ENCODE results near the gene LMTK3. TPM values are rescaled to one million over a fixed set of nuclear protein-coding genes. Genes with fewer than 3 reads are reported as not detected.

LMTK3 gene
- total RNA-seq, 1 donor from 2014 or later, result 0.02 TPM

DNA sequence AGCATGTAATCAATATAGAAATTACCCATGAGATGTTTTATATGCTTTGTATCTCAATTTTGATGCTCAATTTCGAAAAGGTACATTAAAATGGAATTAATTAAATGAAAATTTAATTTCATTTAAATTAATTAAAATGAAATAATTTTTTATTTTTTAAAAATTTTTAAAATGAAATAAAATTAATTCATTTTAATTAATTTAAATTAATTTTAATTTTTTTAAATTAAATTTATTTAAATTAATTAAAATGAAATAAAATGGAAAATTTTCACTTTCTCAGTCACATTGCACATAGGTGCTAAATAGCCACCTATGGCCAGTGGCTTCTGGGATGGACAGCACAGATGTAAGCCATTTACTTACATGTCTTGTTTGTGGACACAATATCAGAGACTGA is 36.1 kb upstream of the LMTK3 start:
- peaks cover 3% of the 10 kb centered on the region for H3K4me1 Mint-ChIP-seq
- Histone ChIP-seq H3K27ac (no peak overlapping the region), H3K9ac (no peak overlapping the region), H2AFZ (replicated peaks) (no peak overlapping the region), H3K4me2 (no peak overlapping the region), H3F3A (ENCODE audit: low read depth) (no peaks in the 10 kb centered on the region), H3K4me3 (no peak overlapping the region), H3K79me2 (ENCODE audit: low read depth) (no peaks in the 10 kb centered on the region), H3K27me3 (no peaks in the 10 kb centered on the region), H3K36me3 (no peaks in the 10 kb centered on the region), H3K4me1 (peaks cover 8% of the 10 kb centered on the region), H3K9me3 (ENCODE audit: low read depth) (no peaks in the 10 kb centered on the region), H4K20me1 (ENCODE audit: low read depth) (no peaks in the 10 kb centered on the region)
- no peak for DNase-seq (ENCODE audit: low spot score)
- H3K9me3 Mint-ChIP-seq, result no peaks in the 10 kb centered on the region
- H3K36me3 Mint-ChIP-seq, result no peaks in the 10 kb centered on the region
- H3K27me3 Mint-ChIP-seq (ENCODE audit: insufficient read depth, low read depth), result peaks cover 11% of the 10 kb centered on the region
- TF ChIP-seq CTCF (IDR thresholded peaks at IDR 0.05) (no peak), EZH2phosphoT487 (IDR thresholded peaks at IDR 0.05) (no peak), EZH2 (IDR thresholded peaks at IDR 0.05) (no peak)
- H3K27ac Mint-ChIP-seq, result no peak overlapping the region
- H3K4me3 Mint-ChIP-seq, result no peak overlapping the region

GRCh38 chr19:48544856-48545750 is 33.5 kb upstream of the LMTK3 start:
- H3K27me3 Mint-ChIP-seq (ENCODE audit: insufficient read depth, low read depth), result peaks cover 4% of the 10 kb centered on the region
- H3K27ac Mint-ChIP-seq, result no peak overlapping the region
- Histone ChIP-seq H3K9ac (no peak overlapping the region), H3K4me2 (no peak overlapping the region), H3K36me3 (no peaks in the 10 kb centered on the region), H3K4me1 (peaks cover 8% of the 10 kb centered on the region), H3K9me3 (ENCODE audit: low read depth) (no peaks in the 10 kb centered on the region), H3K27ac (no peak overlapping the region), H3K4me3 (no peak overlapping the region), H3F3A (ENCODE audit: low read depth) (no peaks in the 10 kb centered on the region), H3K27me3 (no peaks in the 10 kb centered on the region), H2AFZ (replicated peaks) (no peak overlapping the region), H3K79me2 (ENCODE audit: low read depth) (no peaks in the 10 kb centered on the region), H4K20me1 (ENCODE audit: low read depth) (no peaks in the 10 kb centered on the region)
- peaks cover 7% of the 10 kb centered on the region for H3K4me1 Mint-ChIP-seq
- DNase-seq (ENCODE audit: low spot score), result peak; percentile 25
- no peak overlapping the region for H3K4me3 Mint-ChIP-seq
- H3K36me3 Mint-ChIP-seq, result no peaks in the 10 kb centered on the region
- H3K9me3 Mint-ChIP-seq, result no peaks in the 10 kb centered on the region
- no peak for TF ChIP-seq CTCF (IDR thresholded peaks at IDR 0.05)

DNA sequence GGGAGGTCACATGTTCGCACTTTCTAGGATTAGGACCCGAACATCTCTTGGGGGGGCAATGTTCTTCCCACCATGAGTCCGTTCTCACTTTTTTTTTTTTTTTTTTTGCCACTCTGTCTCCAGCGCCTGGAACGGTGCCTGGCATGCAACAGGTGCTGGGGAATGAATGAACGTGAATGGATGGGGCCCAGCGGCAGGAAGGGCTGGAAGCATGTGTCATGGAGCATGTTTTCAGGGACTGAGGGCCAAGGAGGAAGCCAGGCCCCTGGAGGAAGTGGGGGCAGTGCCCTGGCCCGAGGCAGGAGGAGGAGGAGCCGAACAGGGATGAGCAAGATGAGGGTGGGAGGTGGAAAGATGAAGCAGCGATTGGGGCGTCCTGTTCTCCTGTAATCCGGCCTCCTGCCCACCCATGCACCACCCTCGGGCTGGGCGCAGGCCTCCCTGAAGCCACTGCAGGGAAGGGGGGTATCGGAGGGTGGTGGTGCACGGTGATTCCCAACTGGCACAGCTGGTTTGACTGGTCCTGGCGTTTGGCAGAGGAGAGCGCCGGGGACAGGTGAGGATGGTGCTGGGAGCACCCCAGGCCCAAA is 31.6 kb upstream of the LMTK3 start:
- H3K4me1 ChIP-seq, result peaks cover 4% of the 10 kb centered on the region
- DNase-seq (ENCODE audit: low spot score), result no peak
- H3K9me3 ChIP-seq (ENCODE audit: low read depth), result no peaks in the 10 kb centered on the region
- Mint-ChIP-seq H3K4me1 (peaks cover 8% of the 10 kb centered on the region), H3K9me3 (no peaks in the 10 kb centered on the region), H3K36me3 (no peaks in the 10 kb centered on the region), H3K4me3 (no peak overlapping the region), H3K27me3 (ENCODE audit: insufficient read depth, low read depth) (peaks cover 8% of the 10 kb centered on the region), H3K27ac (peak overlapping the region; percentile 50)
- no peaks in the 10 kb centered on the region for H4K20me1 ChIP-seq (ENCODE audit: low read depth)
- H3K79me2 ChIP-seq (ENCODE audit: low read depth), result no peaks in the 10 kb centered on the region
- no peak for TF ChIP-seq CTCF (IDR thresholded peaks at IDR 0.05)
- no peaks in the 10 kb centered on the region for H3F3A ChIP-seq (ENCODE audit: low read depth)
- H3K4me3 ChIP-seq, result no peak overlapping the region
- H3K36me3 ChIP-seq, result no peaks in the 10 kb centered on the region
- peak overlapping the region; percentile 87 for H2AFZ ChIP-seq (replicated peaks)
- no peak overlapping the region for H3K9ac ChIP-seq
- H3K27ac ChIP-seq, result no peak overlapping the region
- no peaks in the 10 kb centered on the region for H3K27me3 ChIP-seq
- no peak overlapping the region for H3K4me2 ChIP-seq

All from neural progenitor cell (in vitro differentiated cells).